ENCODE data around the gene SIVA1. TPM values are rescaled to one million over a fixed set of nuclear protein-coding genes. Genes with fewer than 3 reads are reported as not detected.

The SIVA1 gene
- polyA plus RNA-seq, 3 donors = 102 to 193 (median 156) TPM

GRCh38 chr14:104715416-104715815 lies 37.5 kb upstream of the SIVA1 start:
- no peaks in the 10 kb centered on the region for H4K20me1 ChIP-seq (ENCODE audit: insufficient read depth, low read length)
- H3K4me3 Mint-ChIP-seq = no peak overlapping the region
- no peak for TF ChIP-seq CTCF (IDR thresholded peaks at IDR 0.05)
- no peak overlapping the region for H3K4me3 ChIP-seq (replicated peaks in 1 of 3; ENCODE audit: low read depth in 2 of 3, low read length in 3 of 3)
- intact Hi-C loops (cut with micrococcal nuclease) = no loop called here
- H3K27ac Mint-ChIP-seq = no peak overlapping the region
- peaks cover 0 to 12% of the 10 kb centered on the region in 2 donors for H3K4me1 ChIP-seq (ENCODE audit: control insufficient read depth in 1 of 2, insufficient read depth in 2 of 2, low read length in 2 of 2)
- H3K36me3 Mint-ChIP-seq = peaks cover 17 to 41% of the 10 kb centered on the region in 2 donors
- no peaks in the 10 kb centered on the region for H3K79me2 ChIP-seq (ENCODE audit: insufficient read depth, low read length)
- no peaks in the 10 kb centered on the region for H3K27me3 ChIP-seq (ENCODE audit: control insufficient read depth in 2 of 2, insufficient read depth in 2 of 2, low read length in 2 of 2)
- H3K9ac ChIP-seq (ENCODE audit: insufficient read depth, low read length, poor library complexity, severe bottlenecking) = no peak overlapping the region
- DNase-seq = no peak
- peaks cover 10 to 39% of the 10 kb centered on the region in 2 donors for H3K36me3 ChIP-seq (replicated peaks in 1 of 2; ENCODE audit: control insufficient read depth in 1 of 2, insufficient read depth in 2 of 2, low read length in 2 of 2)
- no peak overlapping the region for H2AFZ ChIP-seq (ENCODE audit: insufficient read depth, low read depth, low read length, poor library complexity, severe bottlenecking)
- H3K9me3 Mint-ChIP-seq = no peaks in the 10 kb centered on the region
- no peaks in the 10 kb centered on the region for H3K9me3 ChIP-seq (replicated peaks in 1 of 2; ENCODE audit: control insufficient read depth in 1 of 2, insufficient read depth in 1 of 2, low read length in 2 of 2)
- no peak overlapping the region for H3K27ac ChIP-seq (ENCODE audit: low read depth in 1 of 2, low read length in 2 of 2)
- H3K4me2 ChIP-seq (replicated peaks; ENCODE audit: extremely low read depth, low read length, poor library complexity, severe bottlenecking) = no peak overlapping the region
- H3K27me3 Mint-ChIP-seq (ENCODE audit: low read depth in 3 of 3) = peaks cover 0 to 1% (median 0%) of the 10 kb centered on the region in 3 donors
- H3K4me1 Mint-ChIP-seq = no peaks in the 10 kb centered on the region
- 89% methylated on average over 9 of the region's 18 CpGs for WGBS (ENCODE audit: insufficient coverage)

GRCh38 chr14:104715871-104716270 lies 37.1 kb upstream of the SIVA1 start:
- H3K27ac Mint-ChIP-seq = no peak overlapping the region
- no peak overlapping the region for H3K4me3 ChIP-seq (replicated peaks in 1 of 3; ENCODE audit: low read depth in 2 of 3, low read length in 3 of 3)
- H3K4me1 Mint-ChIP-seq = no peaks in the 10 kb centered on the region
- H3K36me3 Mint-ChIP-seq = peaks cover 16 to 39% of the 10 kb centered on the region in 2 donors
- no peak overlapping the region for H3K4me2 ChIP-seq (replicated peaks; ENCODE audit: extremely low read depth, low read length, poor library complexity, severe bottlenecking)
- H3K4me3 Mint-ChIP-seq = no peak overlapping the region
- DNase-seq = no peak
- H3K27me3 Mint-ChIP-seq (ENCODE audit: low read depth in 3 of 3) = peaks cover 0 to 1% (median 0%) of the 10 kb centered on the region in 3 donors
- H4K20me1 ChIP-seq (ENCODE audit: insufficient read depth, low read length) = no peaks in the 10 kb centered on the region
- H3K9me3 Mint-ChIP-seq = no peaks in the 10 kb centered on the region
- H3K4me1 ChIP-seq (ENCODE audit: control insufficient read depth in 1 of 2, insufficient read depth in 2 of 2, low read length in 2 of 2) = peaks cover 0 to 12% of the 10 kb centered on the region in 2 donors
- H2AFZ ChIP-seq (ENCODE audit: insufficient read depth, low read depth, low read length, poor library complexity, severe bottlenecking) = no peak overlapping the region
- intact Hi-C loops (cut with micrococcal nuclease) = no loop called here
- no peak overlapping the region for H3K9ac ChIP-seq (ENCODE audit: insufficient read depth, low read length, poor library complexity, severe bottlenecking)
- H3K27ac ChIP-seq (ENCODE audit: low read depth in 1 of 2, low read length in 2 of 2) = no peak overlapping the region
- TF ChIP-seq CTCF (IDR thresholded peaks at IDR 0.05) = no peak
- no peaks in the 10 kb centered on the region for H3K79me2 ChIP-seq (ENCODE audit: insufficient read depth, low read length)
- 87% methylated on average over 9 of the region's 12 CpGs for WGBS (ENCODE audit: insufficient coverage)
- H3K27me3 ChIP-seq (ENCODE audit: control insufficient read depth in 2 of 2, insufficient read depth in 2 of 2, low read length in 2 of 2) = no peaks in the 10 kb centered on the region
- H3K9me3 ChIP-seq (replicated peaks in 1 of 2; ENCODE audit: control insufficient read depth in 1 of 2, insufficient read depth in 1 of 2, low read length in 2 of 2) = no peaks in the 10 kb centered on the region
- H3K36me3 ChIP-seq (replicated peaks in 1 of 2; ENCODE audit: control insufficient read depth in 1 of 2, insufficient read depth in 2 of 2, low read length in 2 of 2) = peaks cover 10 to 37% of the 10 kb centered on the region in 2 donors

Measured in CD14-positive monocyte (primary cell).